HepG2 (cell line): ENCODE results near the gene SLC30A4. TPM values are rescaled to one million over a fixed set of nuclear protein-coding genes. Genes with fewer than 3 reads are reported as not detected.

Experiments used
- ATAC-seq: fragments of 200-7000 bp; cut with Tn5 transposase; 3 replicates; pipeline ENCODE4 v1.9.1; 2020; ENCODE audit warnings: mild to moderate bottlenecking, moderate library complexity
- BruUV-seq: library from RNA; stranded (reverse); fragments of 400-500 nt; replicated peaks from 2 replicates; lab custom pipeline; 2021; lab: Mats Ljungman, UMichigan
- CTCF ChIA-PET: fragments of 300-600 bp; formaldehyde crosslinking; extraction: SDS; loops from one replicate; lab custom pipeline; 2021; ENCODE audit warnings: low total read pairs, inconsistent platforms, low intra/inter-chr PET ratio; lab: Yijun Ruan, JAX
- POLR2A ChIA-PET: fragments of 350-600 bp; sonication (Branson Sonifier 250); formaldehyde crosslinking; loops from one replicate; lab custom pipeline; 2020; ENCODE audit warnings: antibody characterized with exemption, inconsistent platforms; lab: Yijun Ruan, JAX
- DNase-seq: peaks from one replicate; pipeline ENCODE4 v3.0.0-alpha.2; 2015; ENCODE audit warnings: low spot score
- FAIRE-seq: peaks from 3 replicates; lab custom pipeline; 2011; peaks lifted over from hg19 to GRCh38; lab: Jason Lieb, UNC
- H2AFZ ChIP-seq: one replicate; pipeline ENCODE4 v1.6.1; 2011; ENCODE audit warnings: low read length, inconsistent platforms
- H3K27ac ChIP-seq: fragments of 300-600 bp; 3 replicates; pipeline ENCODE4 v1.8.0; 2011; ENCODE audit warnings: mixed run types, mild to moderate bottlenecking, mixed read lengths, low read length, inconsistent platforms; ENCODE audit not compliant: insufficient read depth; ENCODE audit errors: extremely low read length
- H3K27me3 ChIP-seq, 2 experiments: fragments of 200-600 bp in 1 of 2; 2 replicates in 1 of 2; 3 replicates in 1 of 2; pipeline versions ENCODE4 v1.6.0 to v1.8.0; 2011; ENCODE audit warnings: low read length in 2 of 2, mild to moderate bottlenecking in 2 of 2, moderate library complexity in 2 of 2, inconsistent platforms in 1 of 2; ENCODE audit not compliant: insufficient read depth in 2 of 2, control insufficient read depth in 1 of 2
- H3K36me3 ChIP-seq, 2 experiments: fragments of 200-600 bp in 1 of 2; replicated peaks in 1 of 2; 2 replicates in 1 of 2; 3 replicates in 1 of 2; pipeline versions ENCODE4 v1.5.1 to v1.8.0; 2011; ENCODE audit warnings: low read length in 2 of 2, inconsistent platforms in 1 of 2; ENCODE audit not compliant: insufficient read depth in 2 of 2, control insufficient read depth in 1 of 2
- H3K4me1 ChIP-seq: 2 replicates; pipeline ENCODE4 v1.5.1; 2012; ENCODE audit warnings: low read length, inconsistent platforms; ENCODE audit not compliant: insufficient read depth
- H3K4me2 ChIP-seq: 2 replicates; pipeline ENCODE4 v1.6.0; 2011; ENCODE audit warnings: low read depth, low read length, inconsistent platforms
- H3K4me3 ChIP-seq, 3 experiments: fragments of 200-600 bp in 1 of 3; sonication (generic), shearing (Covaris generic) in 1 of 3; replicated peaks in 1 of 3; 2 replicates each; pipeline ENCODE4 v1.5.1; 2011 to 2016; ENCODE audit warnings: low read length in 3 of 3, inconsistent platforms in 2 of 3, low read depth in 2 of 3, mild to moderate bottlenecking in 2 of 3, control low read depth in 1 of 3, mixed read lengths in 1 of 3; ENCODE audit not compliant: insufficient read depth in 1 of 3
- H3K79me2 ChIP-seq: one replicate; pipeline ENCODE4 v1.6.1; 2011; ENCODE audit warnings: low read length, inconsistent platforms; ENCODE audit not compliant: insufficient read depth
- H3K9ac ChIP-seq: 2 replicates; pipeline ENCODE4 v1.6.0; 2011; ENCODE audit warnings: mild to moderate bottlenecking, low read depth, low read length, inconsistent platforms; ENCODE audit not compliant: insufficient read depth
- H3K9me3 ChIP-seq: 2 replicates; pipeline ENCODE4 v1.5.1; 2012; ENCODE audit warnings: mild to moderate bottlenecking, low read length
- H4K20me1 ChIP-seq: 2 replicates; pipeline ENCODE4 v1.6.0; 2011; ENCODE audit warnings: inconsistent platforms, mild to moderate bottlenecking, low read length, moderate library complexity; ENCODE audit not compliant: insufficient read depth
- ELF1 ChIP-seq: sonication (generic); formaldehyde crosslinking; IDR thresholded peaks from 2 replicates; pipeline ENCODE4 v1.4.0; 2020; ENCODE audit warnings: missing genetic modification reagents
- FOXC1 ChIP-seq: sonication (generic); formaldehyde crosslinking; IDR thresholded peaks from 2 replicates; pipeline ENCODE4 v1.8.0; 2022; ENCODE audit warnings: mild to moderate bottlenecking, missing genetic modification reagents, borderline replicate concordance
- HOXA3 ChIP-seq: sonication (generic); formaldehyde crosslinking; IDR thresholded peaks from 2 replicates; pipeline ENCODE4 v1.5.0; 2020; ENCODE audit warnings: missing genetic modification reagents
- MYNN ChIP-seq: sonication (generic); formaldehyde crosslinking; IDR thresholded peaks from 2 replicates; pipeline ENCODE4 v1.4.0; 2020; ENCODE audit warnings: mild to moderate bottlenecking, low read depth, missing genetic modification reagents
- NFKBIZ ChIP-seq: IDR thresholded peaks from 2 replicates; pipeline ENCODE4 v1.6.1; 2018; ENCODE audit warnings: missing genetic modification reagents, missing compliant biosample characterization
- PREB ChIP-seq: sonication (generic); formaldehyde crosslinking; IDR thresholded peaks from 2 replicates; pipeline ENCODE4 v1.4.0; 2020; ENCODE audit warnings: missing genetic modification reagents
- PRPF4 ChIP-seq: fragments of 200-400 bp; formaldehyde crosslinking; IDR thresholded peaks from 2 replicates; pipeline ENCODE4 v1.6.1; 2016; ENCODE audit warnings: low read length, low read depth; ENCODE audit not compliant: poor library complexity, severe bottlenecking
- RAD21 ChIP-seq: fragments of 450-650 bp; formaldehyde crosslinking; IDR thresholded peaks from 2 replicates; pipeline ENCODE4 v1.5.0; 2020; ENCODE audit warnings: mild to moderate bottlenecking
- SMARCE1 ChIP-seq: fragments of 450-650 bp; IDR thresholded peaks from 2 replicates; pipeline ENCODE4 v1.6.1; 2017; ENCODE audit warnings: borderline replicate concordance
- ZIK1 ChIP-seq: sonication (generic); formaldehyde crosslinking; IDR thresholded peaks from 2 replicates; pipeline ENCODE4 v1.5.0; 2020; ENCODE audit warnings: mild to moderate bottlenecking, low read depth, missing genetic modification reagents, borderline replicate concordance
- ZNF12 ChIP-seq: sonication (generic); formaldehyde crosslinking; IDR thresholded peaks from 2 replicates; pipeline ENCODE4 v1.5.0; 2020; ENCODE audit warnings: missing genetic modification reagents
- ZNF24 ChIP-seq: fragments of 450-650 bp; IDR thresholded peaks from 2 replicates; pipeline ENCODE4 v1.6.1; 2017; ENCODE audit warnings: antibody characterized with exemption, mild to moderate bottlenecking
- ZNF318 ChIP-seq: sonication (generic); formaldehyde crosslinking; IDR thresholded peaks from 2 replicates; pipeline ENCODE4 v1.4.0; 2020; ENCODE audit warnings: mild to moderate bottlenecking, missing genetic modification reagents
- WGBS: methylation state at CpG from one replicate; pipeline ENCODE4 v1.1.6; 2017; ENCODE audit warnings: low lambda C conversion rate; 5-methylcytosine and 5-hydroxymethylcytosine counted together
- in situ Hi-C: cut with HindIII; loops from 2 replicates; pipeline ENCODE4 v1.10.0; 2017; ENCODE audit warnings: low pct_unique_long_range_greater_than_20kb; ENCODE audit not compliant: extremely low pct_ligation_motif_present
- intact Hi-C: fragments of 100-400 bp; cut with micrococcal nuclease; formaldehyde crosslinking; loops from one replicate; pipeline ENCODE4 v1.10.0; 2022; ENCODE audit not compliant: unreplicated experiment
- polyA plus RNA-seq, 8 experiments: library from polyadenylated mRNA; depleted of rRNA in 3 of 8; stranded (reverse) in 7 of 8; unstranded in 1 of 8; fragments of >200 nt; fragmentation: Illumina TruSeq in 4 of 8; extraction: Trizol in 4 of 8; gene quantifications; 2 replicates each; pipeline versions ENCODE4 v1.2.1 to v1.2.3, GENCODE V29; 2011 to 2016; ENCODE audit warnings: low read depth in 4 of 8, missing spikeins in 1 of 8, mixed read lengths in 1 of 8; ENCODE audit not compliant: insufficient read depth in 1 of 8
- total RNA-seq, 5 experiments: library from RNA; depleted of rRNA; stranded (reverse); fragments of >200 nt; fragmentation: Illumina TruSeq; extraction: Trizol; gene quantifications; 2 replicates each; pipeline ENCODE4 v1.2.3, GENCODE V29; 2016; ENCODE audit warnings: low read depth in 1 of 5
- TF ChIP-seq, protein P1 (sequence below): sonication (generic); formaldehyde crosslinking; IDR thresholded peaks from 2 replicates; pipeline ENCODE4 v1.8.0; 2022; ENCODE audit warnings: mild to moderate bottlenecking, missing genetic modification reagents; ENCODE audit not compliant: insufficient replicate concordance

Gene SLC30A4
- total and polyA plus RNA-seq, 2 of the 13 experiments (the other 11 are each of a cell fraction or from before 2014, with no cell fraction given): 0.01 to 0.04 TPM

DNA sequence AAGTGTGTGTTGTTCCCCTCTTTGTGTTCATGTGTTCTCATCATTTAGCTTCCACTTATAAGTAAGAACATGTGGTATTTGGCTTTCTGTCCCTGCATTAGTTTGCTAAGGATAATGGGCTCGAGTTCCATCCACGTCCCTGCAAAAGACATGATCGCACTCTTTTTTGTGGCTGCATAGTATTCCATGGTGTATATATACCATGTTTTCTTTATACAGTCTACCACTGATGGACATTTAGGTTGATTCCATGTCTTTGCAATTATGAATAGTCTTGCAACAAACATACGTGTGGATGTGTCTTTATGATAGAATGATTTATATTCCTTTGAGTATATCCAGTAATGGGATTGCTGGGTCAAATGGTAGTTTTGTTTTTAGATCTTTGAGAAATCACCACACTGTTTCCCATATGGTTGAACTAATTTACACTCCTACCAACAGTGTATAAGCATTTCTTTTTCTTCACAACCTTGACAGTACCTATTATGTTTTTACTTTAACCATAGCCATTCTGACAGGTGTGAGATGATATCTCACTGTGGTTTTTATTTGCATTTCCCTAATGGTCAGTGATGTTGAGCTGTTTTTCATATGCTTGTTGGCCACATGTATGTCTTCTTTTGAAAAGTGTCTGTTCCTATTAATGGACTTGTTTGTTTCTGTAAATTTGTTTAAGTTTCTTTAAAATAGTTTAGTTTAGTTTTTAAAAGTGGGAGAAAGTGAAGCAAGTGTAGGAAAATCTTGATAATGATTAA is 21.9 kb upstream of the SLC30A4 start:
- 46% methylated on average over 4 of the region's 4 CpGs for WGBS
- Histone ChIP-seq H3K9ac (no peak overlapping the region), H3K4me2 (no peak overlapping the region), H3K27ac (no peak overlapping the region), H2AFZ (no peak overlapping the region), H3K27me3 (peaks cover 0 to 3% of the 10 kb centered on the region in 2 experiments; a peak in 1 of 5 replicates), H4K20me1 (no peaks in the 10 kb centered on the region), H3K4me1 (no peaks in the 10 kb centered on the region; the same call in 1 of the 2 replicates), H3K9me3 (no peaks in the 10 kb centered on the region), H3K4me3 (no peak overlapping the region), H3K79me2 (no peaks in the 10 kb centered on the region), H3K36me3 (no peaks in the 10 kb centered on the region)
- in situ Hi-C loops: no loop called here
- ChIA-PET POLR2A (no interaction called here), CTCF (no interaction called here)
- FAIRE-seq (no peak), DNase-seq (no peak), ATAC-seq (no peak)
- BruUV-seq: no TSS peak
- intact Hi-C loops: no loop called here
- TF ChIP-seq ZNF318 (CRISPR knock-in tag) (no peak), ZNF12 (no peak), HOXA3 (CRISPR knock-in tag) (no peak), NFKBIZ (CRISPR knock-in tag) (no peak), ZIK1 (CRISPR knock-in tag) (no peak), SMARCE1 (no peak), PRPF4 (no peak), ZNF24 (no peak), PREB (CRISPR knock-in tag) (no peak), ELF1 (CRISPR knock-in tag) (no peak), RAD21 (CRISPR knock-in tag) (no peak), FOXC1 (no peak), MYNN (CRISPR knock-in tag) (no peak)
- TF ChIP-seq, protein P1, sequence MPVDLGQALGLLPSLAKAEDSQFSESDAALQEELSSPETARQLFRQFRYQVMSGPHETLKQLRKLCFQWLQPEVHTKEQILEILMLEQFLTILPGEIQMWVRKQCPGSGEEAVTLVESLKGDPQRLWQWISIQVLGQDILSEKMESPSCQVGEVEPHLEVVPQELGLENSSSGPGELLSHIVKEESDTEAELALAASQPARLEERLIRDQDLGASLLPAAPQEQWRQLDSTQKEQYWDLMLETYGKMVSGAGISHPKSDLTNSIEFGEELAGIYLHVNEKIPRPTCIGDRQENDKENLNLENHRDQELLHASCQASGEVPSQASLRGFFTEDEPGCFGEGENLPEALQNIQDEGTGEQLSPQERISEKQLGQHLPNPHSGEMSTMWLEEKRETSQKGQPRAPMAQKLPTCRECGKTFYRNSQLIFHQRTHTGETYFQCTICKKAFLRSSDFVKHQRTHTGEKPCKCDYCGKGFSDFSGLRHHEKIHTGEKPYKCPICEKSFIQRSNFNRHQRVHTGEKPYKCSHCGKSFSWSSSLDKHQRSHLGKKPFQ (CRISPR knock-in tag): no peak
